ELF-1 (cell line): Measurements from ENCODE around the gene FAT1.
"Not testable (repeated sequence)": the region's sequence is repeated elsewhere in the genome, so short reads cannot be mapped to it uniquely, and the experiment has no call there.

Experiments used
- DNase-seq: peaks from one replicate; pipeline ENCODE4 v3.0.0-alpha.2; 2016; ENCODE audit warnings: low read depth, low spot score

FAT1 gene, protein sequence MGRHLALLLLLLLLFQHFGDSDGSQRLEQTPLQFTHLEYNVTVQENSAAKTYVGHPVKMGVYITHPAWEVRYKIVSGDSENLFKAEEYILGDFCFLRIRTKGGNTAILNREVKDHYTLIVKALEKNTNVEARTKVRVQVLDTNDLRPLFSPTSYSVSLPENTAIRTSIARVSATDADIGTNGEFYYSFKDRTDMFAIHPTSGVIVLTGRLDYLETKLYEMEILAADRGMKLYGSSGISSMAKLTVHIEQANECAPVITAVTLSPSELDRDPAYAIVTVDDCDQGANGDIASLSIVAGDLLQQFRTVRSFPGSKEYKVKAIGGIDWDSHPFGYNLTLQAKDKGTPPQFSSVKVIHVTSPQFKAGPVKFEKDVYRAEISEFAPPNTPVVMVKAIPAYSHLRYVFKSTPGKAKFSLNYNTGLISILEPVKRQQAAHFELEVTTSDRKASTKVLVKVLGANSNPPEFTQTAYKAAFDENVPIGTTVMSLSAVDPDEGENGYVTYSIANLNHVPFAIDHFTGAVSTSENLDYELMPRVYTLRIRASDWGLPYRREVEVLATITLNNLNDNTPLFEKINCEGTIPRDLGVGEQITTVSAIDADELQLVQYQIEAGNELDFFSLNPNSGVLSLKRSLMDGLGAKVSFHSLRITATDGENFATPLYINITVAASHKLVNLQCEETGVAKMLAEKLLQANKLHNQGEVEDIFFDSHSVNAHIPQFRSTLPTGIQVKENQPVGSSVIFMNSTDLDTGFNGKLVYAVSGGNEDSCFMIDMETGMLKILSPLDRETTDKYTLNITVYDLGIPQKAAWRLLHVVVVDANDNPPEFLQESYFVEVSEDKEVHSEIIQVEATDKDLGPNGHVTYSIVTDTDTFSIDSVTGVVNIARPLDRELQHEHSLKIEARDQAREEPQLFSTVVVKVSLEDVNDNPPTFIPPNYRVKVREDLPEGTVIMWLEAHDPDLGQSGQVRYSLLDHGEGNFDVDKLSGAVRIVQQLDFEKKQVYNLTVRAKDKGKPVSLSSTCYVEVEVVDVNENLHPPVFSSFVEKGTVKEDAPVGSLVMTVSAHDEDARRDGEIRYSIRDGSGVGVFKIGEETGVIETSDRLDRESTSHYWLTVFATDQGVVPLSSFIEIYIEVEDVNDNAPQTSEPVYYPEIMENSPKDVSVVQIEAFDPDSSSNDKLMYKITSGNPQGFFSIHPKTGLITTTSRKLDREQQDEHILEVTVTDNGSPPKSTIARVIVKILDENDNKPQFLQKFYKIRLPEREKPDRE (N-terminal part only)

GRCh38 chr4:186723292-186724057 is at the start of gene FAT1:
FAT1 (minus strand) TSS chr4:186723856; CDS start chr4:186709827, 14,029 bp downstream.
- peak; percentile 58 for DNase-seq

DNA sequence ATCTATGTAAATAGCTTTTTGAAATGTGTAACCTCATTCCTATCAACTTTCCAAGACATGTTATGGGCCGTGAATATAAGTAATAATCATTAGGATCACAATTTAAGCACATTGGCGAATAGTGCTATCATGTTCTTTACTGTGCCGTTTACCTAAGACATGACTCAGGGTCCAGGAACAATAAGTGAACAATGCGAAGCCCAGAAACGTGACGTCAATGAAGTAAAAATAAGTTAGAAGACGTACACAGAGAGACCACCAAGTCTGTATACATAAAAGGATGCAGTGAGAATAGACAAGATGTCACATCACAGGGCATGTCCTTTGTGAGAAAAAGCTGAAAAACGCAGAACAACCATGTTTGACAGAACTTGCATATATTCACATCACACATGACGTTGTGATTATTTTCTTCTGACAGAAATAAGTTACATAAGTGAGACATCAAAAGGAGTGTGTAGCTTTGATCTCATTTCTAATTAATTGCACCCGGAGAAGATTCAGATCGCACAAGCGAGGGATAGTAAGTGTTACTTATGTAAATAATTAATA is 49.4 kb upstream of the FAT1 start:
- no peak for DNase-seq

- DNase-seq = no peak
These were observed 48.0 kb upstream of the FAT1 start for GRCh38 chr4:186771624-186772023.

GRCh38 chr4:186770481-186771175 is 47.0 kb upstream of the FAT1 start:
- no peak for DNase-seq

- DNase-seq = no peak
These were observed 44.1 kb upstream of the FAT1 start for GRCh38 chr4:186767794-186768193.

DNA sequence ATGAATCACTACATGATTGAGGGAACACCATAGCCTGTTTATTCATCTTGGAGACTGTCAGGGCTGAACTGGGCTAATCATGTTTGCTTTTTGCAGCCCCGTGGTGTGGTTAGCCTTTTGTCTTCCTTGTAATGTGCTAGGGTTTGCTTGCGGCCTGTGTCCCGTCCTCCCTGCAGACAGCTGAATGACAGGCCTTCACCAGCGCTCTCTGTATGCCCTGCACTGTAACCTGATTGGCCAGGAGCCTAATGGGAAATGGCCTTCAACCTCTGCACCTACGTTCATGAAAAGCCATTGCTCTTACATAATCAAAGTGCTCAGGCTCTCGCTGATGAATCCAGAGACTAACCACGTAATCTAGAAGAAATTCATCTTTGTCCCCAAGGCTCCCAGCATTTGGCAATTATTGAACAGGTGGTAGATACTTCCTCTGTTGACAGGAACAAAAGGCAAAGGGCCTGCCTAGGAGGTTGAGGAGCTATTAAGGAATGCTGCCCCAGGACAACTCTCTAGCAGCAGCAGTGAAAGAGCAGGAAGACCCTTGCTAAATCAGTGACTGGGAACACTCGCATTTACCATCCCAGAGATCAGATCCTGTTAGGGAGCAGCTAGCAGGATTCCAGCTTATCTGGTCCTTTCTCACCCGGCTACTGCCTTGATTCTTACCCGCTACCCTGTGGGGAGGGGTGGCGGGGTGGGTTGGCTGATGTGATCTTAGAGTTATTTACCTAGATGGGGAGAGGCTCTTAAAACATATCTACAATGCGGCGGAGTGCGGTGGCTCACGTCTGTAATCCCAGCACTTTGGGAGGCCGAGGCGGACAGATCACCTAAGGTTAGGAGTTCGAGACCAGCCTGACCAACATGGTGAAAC is 42.3 kb upstream of the FAT1 start:
- DNase-seq = peak; percentile 82

DNA sequence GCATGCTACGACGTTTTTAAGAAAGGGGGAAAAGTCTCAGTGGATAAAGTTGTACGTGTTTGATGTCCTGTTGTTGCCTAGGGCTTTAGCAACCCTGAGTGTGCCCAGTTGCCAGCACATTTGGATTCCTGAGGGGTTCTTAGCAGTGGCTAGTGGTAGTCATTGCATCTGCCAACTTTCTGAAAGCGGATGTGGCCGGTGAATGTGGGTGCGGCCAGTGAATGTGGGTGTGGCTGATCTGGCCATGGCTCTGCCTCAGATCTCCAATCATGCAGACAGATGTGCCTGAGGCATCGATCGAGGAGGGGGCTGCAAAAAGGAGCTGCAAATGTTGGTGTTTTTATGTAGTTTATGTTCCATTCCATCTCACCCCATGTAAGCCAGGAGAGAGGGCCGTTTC is 41.5 kb upstream of the FAT1 start:
- DNase-seq = peak; percentile 77

GRCh38 chr4:186764457-186764856 is 40.8 kb upstream of the FAT1 start:
- no peak for DNase-seq

GRCh38 chr4:186762865-186763264 is 39.2 kb upstream of the FAT1 start:
- no peak for DNase-seq

- no peak for DNase-seq
These were observed 38.7 kb upstream of the FAT1 start for GRCh38 chr4:186762361-186762760.

GRCh38 chr4:186761956-186762355 is 38.3 kb upstream of the FAT1 start:
- not testable (repeated sequence) for DNase-seq

GRCh38 chr4:186761393-186761792 is 37.7 kb upstream of the FAT1 start:
- DNase-seq = no peak

DNA sequence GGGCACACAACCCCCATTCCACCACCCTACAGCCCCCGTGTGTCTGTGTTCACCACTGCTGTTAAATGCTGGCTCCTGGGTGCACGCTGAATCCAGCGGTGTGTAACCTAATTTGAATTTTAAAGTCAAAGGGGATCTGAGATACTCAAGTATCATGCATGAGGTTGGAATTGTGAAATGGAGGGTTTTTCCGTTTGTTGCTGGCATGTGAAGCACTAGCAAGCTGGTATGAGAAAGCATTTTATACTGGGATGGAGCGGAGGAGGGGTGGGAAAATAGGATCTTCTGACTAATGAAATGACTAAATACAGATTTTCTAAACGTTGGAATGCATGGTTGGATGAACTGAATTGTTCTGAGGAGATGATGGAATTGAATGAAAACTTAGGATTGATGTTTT is 36.9 kb upstream of the FAT1 start:
- no peak for DNase-seq

GRCh38 chr4:186759990-186760389 is 36.3 kb upstream of the FAT1 start:
- no peak for DNase-seq

DNA sequence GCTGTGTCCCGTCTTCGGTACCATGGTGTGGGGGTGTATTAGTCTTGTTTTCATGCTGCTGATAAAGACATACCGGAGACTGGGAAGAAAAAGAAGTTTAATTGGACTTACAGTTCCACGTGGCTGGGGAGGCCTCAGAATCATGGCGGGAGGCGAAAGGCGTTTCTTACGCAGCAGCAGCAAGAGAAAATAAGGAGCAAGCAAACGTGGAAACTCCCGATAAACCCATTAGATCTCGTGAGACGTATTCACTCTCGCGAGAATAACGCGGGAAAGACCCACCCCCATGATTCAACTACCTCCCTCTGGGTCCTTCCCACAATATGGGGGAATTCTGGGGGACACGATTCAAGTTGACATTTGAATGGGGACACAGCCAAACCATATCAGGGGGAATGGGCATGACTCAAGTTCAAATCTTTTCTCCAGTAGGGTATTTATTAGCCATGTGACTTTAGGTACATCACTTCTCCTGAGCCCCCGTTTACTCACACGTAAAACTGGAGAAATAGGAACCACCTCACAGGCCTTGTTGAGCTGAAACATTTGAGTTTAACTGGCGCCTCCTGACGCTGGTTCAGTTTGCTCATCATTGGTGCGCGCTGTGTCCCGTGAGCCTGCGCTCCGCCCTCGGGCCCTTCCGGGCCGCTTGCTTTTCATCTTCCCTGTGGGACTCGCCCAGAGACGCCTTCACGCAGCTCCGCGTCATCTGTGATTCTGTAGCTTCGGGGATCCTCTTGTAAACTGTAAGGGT is 35.5 kb upstream of the FAT1 start:
- peak; percentile 22 for DNase-seq

DNA sequence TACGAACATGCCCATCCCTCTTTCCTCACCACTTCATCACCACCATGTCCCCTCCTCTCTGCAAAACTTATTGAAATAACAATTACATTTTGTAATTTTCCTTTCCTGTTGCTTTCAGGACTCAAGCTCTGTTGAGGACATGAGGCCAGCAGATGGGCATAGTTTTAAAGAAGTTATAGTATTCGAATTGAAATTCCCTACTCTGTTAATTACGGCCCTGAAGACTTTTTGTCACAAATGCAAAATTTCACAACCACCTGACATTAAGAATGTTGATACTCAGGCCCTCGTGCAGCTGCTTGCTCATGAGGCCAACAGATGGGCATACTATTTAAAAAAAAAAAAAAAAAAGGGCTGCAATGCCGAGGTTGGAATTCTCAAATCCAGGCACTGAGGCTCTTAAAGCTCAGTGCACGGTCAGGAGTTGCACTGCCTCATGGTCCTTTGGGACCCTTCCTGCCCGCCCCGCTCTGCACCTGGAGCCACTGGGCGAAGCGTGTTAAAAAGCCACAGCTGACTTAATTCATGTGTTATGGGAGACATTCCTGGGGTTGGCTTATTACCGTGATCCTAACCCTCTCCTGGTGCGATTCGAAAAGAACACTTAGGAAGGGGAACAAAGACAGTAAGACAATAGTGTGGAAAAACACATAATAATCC is 34.2 kb upstream of the FAT1 start:
- no peak for DNase-seq

DNA sequence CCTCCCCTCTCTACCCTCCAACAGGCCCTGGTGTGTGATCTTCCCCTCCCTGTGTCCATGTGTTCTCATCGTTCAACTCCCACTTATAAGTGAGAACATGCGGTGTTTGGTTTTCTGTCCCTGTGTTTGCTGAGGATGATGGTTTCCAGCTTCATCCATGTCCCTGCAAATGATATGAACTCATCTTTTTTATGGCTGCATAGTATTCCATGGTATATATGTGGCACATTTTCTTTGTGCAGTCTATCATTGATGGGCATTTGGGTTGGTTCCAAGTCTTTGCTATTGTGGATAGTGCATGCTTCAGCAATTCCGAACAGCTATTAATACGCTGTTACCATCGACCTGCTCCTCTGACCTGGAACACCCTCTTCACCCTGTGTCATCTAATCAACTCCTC is 32.9 kb upstream of the FAT1 start:
- not testable (repeated sequence) for DNase-seq
